KOPT-K1 (cell line): ENCODE data around the gene SOX1.

Experiments
- H3K27ac ChIP-seq: fragments of 200-600 bp; sonication (generic); 2 replicates; pipeline ENCODE4 v1.5.1; 2016; ENCODE audit warnings: antibody characterized with exemption, mild to moderate bottlenecking, low read depth, low read length; ENCODE audit not compliant: poor library complexity, severe bottlenecking
- H3K36me3 ChIP-seq: fragments of 200-600 bp; sonication (generic); 2 replicates; pipeline ENCODE4 v1.5.1; 2017; ENCODE audit warnings: antibody characterized with exemption, mild to moderate bottlenecking, low read length, moderate library complexity; ENCODE audit not compliant: insufficient read depth
- H3K9me3 ChIP-seq: fragments of 200-600 bp; sonication (generic); 2 replicates; pipeline ENCODE4 v1.5.1; 2017; ENCODE audit warnings: antibody characterized with exemption, low read length, mild to moderate bottlenecking; ENCODE audit not compliant: insufficient read depth, poor library complexity, severe bottlenecking

Gene SOX1

DNA sequence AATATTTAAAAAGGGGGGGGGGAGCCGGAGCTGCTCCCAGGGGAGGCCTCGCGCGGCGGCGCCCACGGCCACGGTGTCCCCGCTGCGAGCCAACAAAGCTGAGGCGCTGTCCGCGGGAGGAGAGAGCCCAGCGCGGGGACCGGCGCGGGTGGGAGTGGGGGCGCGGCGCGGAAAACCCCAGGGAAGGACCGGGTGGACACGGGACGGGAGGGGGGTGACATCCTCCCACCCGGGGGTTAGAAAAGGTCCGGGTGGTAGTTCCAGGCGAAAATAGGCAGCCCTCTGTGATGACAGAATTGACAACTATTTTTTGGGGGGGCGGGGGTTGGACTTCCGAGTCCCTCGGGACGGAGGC lies 11.1 kb upstream of the SOX1 start:
- Histone ChIP-seq H3K27ac (no peak overlapping the region), H3K36me3 (no peaks in the 10 kb centered on the region), H3K9me3 (peaks cover 23% of the 10 kb centered on the region)

DNA sequence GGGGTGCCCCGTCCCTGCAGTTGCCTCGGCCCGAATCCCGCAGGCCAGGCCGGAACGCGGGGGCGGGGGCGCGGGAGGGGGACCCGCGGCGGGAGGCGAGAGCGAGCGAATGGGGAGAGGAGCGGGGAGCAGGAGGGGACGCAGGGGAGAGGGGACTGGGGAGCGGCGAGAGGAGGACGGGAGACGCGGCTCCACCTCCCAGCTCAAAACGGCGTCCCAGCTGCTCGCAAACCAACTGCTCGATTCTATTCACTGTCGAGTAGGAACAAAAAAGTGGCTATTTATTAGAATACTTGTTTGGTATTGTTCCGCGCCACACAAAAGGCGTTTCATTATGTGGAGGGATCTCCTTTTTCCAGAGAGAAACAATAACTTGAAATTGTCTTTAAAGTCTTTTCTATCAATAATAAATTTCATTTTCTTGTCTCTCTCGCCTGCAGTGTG lies 10.6 kb upstream of the SOX1 start:
- peaks cover 23% of the 10 kb centered on the region for H3K9me3 ChIP-seq
- H3K27ac ChIP-seq: no peak overlapping the region

DNA sequence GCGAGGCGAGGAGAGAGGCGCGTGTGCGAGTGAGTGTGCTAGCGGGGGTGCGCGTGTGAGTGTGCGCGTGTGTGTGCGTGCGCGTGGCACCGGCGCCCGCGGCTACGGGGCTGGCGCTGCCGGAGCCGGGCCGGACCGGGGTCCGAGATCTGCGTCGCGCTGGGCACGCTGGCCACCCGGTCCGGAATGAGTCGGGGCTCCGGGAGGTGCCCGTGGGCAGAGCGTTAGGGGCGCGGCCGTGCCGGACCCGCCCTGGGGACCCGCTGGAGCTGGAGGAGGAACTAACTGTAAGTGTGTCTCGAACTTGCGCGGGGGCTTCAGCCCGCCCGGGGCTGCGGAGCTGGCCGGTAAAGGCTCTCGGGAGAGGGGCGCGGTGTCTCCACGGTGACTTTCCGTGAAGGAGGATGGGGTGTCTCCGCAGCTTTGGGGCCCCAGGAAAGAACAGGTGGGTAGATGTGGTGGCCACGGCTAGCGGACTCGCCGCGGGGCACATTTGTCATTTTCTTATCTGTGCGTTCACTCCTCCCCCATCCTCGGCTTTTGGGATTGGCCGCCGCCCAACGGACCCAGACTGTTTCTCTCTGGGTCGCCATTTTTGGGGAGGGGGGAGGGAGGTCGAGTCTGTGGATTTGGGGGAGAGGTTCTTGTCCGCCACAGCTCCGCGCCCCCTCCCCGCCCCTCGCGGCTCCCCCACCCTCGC lies 10.1 kb upstream of the SOX1 start:
- Histone ChIP-seq H3K27ac (no peak overlapping the region), H3K9me3 (peaks cover 23% of the 10 kb centered on the region), H3K36me3 (no peaks in the 10 kb centered on the region)

More for the DNA sequence above, 10.6 kb upstream of the SOX1 start:
- no peaks in the 10 kb centered on the region for H3K36me3 ChIP-seq

DNA sequence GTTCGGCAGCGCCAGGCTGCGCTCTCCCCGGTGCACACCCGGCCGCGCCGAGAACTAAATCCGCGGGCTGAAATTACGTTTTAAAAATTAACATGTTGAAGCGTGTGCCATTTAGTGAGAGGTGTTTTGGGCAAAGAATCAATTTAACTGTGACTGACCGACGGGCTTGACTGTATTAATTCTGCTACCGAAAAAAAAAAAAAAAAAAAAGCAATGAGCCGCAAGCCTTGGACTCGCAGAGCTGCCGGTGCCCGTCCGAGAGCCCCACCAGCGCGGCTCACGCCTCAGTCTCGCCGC lies 9.6 kb upstream of the SOX1 start:
- peaks cover 23% of the 10 kb centered on the region for H3K9me3 ChIP-seq
- H3K27ac ChIP-seq: no peak overlapping the region
- H3K36me3 ChIP-seq: no peaks in the 10 kb centered on the region

DNA sequence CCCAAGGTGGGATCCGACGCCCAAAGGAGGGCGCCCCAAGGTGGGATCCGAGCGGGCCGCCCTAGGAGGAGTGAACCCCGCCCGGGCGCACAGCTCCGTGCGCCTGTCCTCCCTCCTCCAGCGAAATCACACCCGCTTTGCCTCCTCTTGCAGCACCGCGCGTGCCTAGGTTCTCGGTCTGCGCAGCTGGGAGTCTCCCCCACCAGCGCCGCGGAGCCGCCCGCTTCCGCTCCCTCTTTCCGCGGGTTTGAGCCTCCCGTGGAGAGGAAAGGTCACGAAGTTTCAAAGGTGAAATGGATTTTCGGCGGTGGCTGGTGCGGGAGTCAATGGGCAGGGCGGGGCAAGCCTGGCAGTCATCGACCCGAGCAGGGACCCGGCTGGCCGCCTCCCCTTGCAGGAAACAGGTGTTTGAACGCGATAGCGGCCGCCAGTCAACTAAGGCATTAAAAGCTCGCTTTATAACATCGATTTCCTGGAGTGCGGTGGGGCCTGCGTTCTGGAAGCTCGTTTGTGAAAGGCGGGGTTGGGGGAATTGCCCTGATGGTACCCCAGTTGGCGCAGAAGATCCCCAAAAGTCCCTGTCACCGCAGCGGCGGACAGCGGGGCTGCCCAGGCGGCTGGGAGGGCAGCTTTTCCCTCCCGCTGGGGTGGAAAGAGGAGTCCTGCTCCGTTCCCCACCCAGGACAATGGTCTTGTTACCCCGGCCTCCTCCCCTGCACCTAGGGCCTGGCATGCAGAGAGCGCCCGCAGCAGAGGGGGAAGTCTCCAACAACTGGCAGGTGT lies 9.0 kb upstream of the SOX1 start:
- no peaks in the 10 kb centered on the region for H3K36me3 ChIP-seq
- peaks cover 22% of the 10 kb centered on the region for H3K9me3 ChIP-seq
- H3K27ac ChIP-seq: no peak overlapping the region

DNA sequence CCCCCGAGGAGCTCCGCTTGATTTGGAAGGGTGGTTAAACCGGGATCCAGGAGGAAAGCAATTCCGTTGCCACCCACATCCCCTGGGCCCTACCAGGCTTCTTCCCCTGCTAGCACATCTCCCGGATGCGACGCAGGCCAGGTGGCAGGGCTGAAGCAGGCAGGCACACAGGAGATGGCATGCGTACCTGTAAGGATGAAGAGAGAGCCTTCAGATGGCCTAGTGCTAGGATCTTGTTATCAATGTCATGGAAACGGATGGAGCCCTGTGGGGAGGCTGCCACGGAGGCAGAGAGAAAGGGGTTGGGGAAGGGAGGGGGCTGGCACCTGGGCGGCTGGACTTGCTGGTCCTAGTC lies 8.5 kb upstream of the SOX1 start:
- peaks cover 17% of the 10 kb centered on the region for H3K9me3 ChIP-seq
- no peak overlapping the region for H3K27ac ChIP-seq
- no peaks in the 10 kb centered on the region for H3K36me3 ChIP-seq

DNA sequence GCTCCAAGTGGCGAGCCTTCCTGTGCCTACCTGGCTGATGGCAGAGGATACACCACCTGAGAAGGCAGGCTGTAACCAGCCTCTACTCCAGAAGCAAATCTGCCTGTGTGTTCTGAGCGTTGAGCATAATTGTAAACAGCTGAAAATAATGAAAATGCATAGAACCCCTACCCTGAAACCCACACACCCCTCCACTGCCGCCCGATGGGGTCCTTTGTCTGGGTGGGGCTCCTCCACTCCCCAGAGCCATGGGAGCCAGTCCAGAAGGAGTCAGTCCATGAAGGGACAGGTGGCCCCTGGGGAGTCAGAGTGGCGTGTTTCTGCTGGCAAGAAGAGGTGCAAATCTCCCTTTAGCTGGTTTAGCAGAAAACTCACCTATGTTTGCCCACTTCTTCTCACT lies 8.0 kb upstream of the SOX1 start:
- Histone ChIP-seq H3K9me3 (peaks cover 13% of the 10 kb centered on the region), H3K27ac (no peak overlapping the region), H3K36me3 (no peaks in the 10 kb centered on the region)

DNA sequence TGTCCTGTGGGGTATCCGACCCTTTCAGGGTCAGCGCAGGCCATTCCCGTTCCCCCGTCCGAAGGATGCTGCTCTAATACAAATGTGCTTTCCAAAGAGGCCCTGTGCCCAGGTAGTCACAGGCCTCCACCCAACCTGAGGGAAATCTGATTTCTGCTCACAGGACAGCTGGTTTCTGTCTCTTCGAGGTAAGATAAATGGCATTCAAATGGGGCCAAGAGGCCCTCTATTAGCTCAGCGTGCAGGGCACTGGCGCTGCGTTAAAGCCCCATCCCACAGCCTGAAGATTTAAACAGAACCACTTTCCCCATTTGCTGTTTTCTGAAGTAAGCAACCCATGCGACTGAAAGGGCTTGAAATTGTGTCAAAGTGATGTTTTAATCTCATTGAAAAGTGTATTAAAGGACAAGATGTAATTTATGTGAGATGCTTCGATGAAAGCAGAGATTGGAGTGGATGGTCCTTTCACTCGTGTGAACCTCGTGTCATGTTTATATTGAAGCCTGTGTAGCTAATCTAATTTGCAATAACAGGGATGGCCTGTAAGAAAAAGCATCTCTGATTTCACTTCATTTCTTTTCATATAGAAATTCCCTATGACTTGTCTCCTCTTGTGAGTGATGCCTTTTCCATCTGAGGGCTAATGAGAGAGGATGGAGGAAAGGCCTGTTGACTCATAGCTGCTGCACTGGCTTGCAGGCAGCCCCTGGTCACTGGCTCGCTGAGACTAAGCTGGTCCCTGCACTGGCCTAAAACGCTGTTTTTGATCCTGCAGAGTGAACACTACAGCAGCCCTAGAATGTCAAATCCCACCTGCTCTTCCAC lies 7.3 kb upstream of the SOX1 start:
- H3K27ac ChIP-seq: no peak overlapping the region
- H3K9me3 ChIP-seq: peaks cover 13% of the 10 kb centered on the region
- no peaks in the 10 kb centered on the region for H3K36me3 ChIP-seq

DNA sequence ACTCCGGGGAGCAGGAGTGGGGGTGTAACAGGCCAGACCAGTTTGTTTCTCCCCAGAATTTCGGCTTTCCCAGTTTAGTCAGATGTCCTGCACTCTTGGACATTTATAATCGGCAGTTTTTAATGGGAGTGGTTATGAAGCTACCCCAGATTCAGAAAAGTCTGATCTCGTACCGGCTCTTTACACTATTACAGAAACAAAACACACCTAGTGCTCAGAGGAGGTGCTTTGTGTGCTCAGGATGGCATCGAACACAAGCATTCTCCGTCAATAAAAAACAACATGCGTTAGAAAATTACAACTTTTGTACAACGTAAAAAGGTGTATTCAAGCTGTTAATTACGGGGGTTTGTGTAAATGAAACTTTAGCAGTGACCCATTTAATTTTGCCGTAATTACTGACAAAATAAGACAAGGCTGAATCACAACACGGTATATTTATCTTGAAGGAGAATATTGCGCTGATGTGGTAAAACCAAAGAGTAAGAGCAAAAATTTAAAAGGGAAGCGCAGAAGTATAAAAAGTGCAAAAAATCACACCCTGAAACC lies 6.6 kb upstream of the SOX1 start:
- Histone ChIP-seq H3K36me3 (no peaks in the 10 kb centered on the region), H3K27ac (no peak overlapping the region), H3K9me3 (peaks cover 12% of the 10 kb centered on the region)

DNA sequence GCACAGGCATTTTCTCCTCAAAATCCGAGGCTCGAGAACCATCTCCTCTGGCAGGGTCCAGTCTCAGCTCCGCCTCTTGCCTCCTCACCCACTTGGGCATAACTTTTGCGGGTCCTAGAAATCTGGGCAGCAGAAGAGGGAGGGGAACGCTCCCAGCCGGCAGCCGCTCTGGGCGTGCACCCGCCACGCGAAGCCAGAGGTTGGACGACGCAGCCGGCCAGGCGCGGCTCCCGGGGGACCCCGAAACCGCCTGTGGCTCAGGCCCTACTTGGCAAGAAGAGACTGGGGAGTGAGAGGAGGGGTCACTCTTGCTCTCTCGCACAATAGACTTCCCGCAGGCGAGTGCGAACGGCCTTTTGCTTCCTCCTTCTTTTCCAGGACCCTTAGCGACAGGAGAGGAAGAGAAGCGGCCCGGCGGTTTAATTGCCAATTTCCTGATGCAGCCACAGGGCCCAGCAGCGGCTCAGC lies 6.0 kb upstream of the SOX1 start:
- Histone ChIP-seq H3K36me3 (no peaks in the 10 kb centered on the region), H3K9me3 (peaks cover 7% of the 10 kb centered on the region), H3K27ac (no peak overlapping the region)

DNA sequence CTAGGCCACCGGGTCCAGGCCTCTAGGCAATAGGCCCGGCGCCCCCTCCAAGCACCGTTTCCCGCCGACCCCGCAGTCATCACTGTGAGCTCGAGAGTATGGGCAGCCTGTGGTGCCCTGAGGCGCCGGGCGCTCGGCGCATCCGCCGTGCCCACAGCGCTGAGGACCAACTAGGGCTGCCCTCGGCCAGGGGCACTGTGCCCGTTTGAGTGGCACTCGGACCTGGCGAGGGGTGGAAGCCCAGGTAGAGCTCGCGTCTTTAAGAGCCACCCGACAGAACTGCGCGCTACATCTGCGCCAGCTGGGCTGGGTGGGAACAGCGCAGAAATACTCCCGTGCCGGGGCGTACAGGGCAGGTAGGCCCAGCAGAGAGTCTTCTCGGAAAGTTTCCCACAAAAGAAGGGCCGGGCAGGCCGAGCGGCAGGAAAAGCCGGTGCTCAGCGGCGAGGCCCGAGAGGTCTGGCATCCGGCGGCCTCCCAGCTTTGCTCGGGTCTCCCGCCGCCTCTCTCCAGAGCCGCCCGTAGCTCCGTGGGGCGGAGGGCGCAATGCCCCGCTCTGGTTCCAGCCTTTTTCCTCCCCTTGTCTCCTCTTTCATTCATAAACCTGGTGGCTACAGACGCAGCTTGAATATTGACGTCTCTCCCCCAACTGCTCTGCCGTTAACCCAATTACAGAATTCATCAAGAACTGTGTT lies 5.4 kb upstream of the SOX1 start:
- Histone ChIP-seq H3K36me3 (no peaks in the 10 kb centered on the region), H3K27ac (no peak overlapping the region), H3K9me3 (peaks cover under 1% of the 10 kb centered on the region)

DNA sequence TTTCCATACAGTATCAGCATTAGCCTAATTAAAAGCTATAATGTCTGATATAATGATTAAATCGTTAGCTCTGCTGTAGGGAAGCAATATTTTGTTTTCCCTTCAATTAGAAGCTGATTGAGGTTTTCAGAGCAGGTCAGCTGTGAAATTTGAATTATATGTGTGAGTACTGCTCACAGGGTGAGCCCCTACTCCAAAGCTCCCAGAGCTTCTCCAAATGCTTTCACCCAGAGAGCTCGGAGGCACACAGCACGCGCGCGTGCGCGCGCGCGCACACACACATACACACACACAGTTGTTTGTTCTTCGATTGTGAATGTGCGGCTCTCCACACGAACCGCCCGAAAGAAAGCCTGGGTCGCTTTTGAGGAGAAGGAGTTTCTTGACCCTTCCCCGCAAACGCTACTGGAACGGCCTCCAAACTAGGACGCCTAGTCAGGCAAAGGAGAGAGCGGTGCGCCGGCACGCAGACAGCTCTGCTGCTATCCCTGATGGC lies 4.8 kb upstream of the SOX1 start:
- Histone ChIP-seq H3K27ac (no peak overlapping the region), H3K9me3 (no peaks in the 10 kb centered on the region), H3K36me3 (no peaks in the 10 kb centered on the region)

DNA sequence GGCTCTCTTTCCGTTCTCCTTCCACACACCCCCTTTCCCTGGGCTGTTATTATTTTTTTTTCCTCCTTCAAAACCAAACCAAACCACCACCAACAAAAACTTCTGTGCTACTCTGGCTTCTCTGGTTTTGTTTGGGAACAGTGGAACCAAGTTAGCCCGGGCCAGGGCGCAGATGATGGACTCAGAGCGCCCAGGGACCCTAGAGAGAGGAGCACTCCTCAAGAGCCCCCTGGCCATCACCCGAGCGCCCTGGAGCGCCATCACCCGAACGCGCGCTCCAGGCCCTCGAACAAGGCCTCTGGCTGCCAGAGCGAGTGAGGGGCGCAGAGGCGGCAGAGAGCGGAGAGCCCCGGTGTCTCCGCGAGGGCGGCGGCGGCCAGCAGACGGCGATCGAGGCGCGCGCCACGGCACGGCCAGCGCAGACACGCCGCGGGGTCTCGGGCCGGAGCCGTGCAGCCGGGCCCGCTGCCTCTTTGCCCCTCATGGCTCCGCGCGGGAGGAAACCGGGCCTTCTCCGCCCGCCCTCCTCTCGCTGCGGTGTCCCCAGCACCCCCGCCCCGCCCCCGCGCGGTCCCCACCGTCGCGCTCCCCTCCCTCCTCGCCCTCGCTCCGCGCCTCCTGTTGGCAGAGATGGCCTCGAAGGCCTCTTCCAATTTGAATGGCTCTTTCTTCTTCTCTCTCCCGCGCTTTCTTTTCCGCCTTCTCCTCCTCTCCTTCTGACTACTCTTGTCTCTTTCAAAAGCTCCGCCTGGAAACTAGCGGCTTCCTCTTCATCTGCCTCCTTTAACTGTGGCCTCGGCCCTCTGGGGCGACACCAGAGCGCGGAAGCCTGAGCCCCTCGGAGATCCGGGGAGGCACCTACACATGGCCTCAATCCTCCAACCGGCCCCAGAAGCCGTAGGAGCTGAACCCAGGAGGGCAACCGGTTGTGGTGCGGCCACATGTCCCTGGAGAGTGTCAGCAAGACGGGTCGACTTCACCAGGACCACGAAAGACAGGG lies 4.1 kb upstream of the SOX1 start:
- H3K9me3 ChIP-seq: no peaks in the 10 kb centered on the region
- no peaks in the 10 kb centered on the region for H3K36me3 ChIP-seq
- no peak overlapping the region for H3K27ac ChIP-seq

DNA sequence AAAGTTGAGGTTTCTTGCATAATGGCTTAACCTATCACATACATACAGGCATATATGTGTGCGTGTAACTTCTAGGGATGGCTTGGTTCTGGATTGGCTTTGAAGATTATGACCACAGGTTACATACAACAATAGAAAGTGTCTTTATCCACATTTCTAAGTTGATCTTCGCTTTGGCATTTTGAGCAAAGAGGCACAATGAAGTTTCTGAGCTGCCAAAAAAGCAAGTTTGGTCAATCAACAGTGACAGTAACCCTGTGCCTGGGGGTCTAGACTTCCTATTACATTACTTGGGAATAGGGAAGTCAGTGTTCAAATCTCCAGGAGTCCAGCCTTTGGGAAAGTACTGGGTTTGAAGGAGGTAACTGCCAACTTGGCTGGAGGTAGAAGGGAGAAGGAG lies 3.1 kb upstream of the SOX1 start:
- Histone ChIP-seq H3K36me3 (no peaks in the 10 kb centered on the region), H3K27ac (no peak overlapping the region), H3K9me3 (no peaks in the 10 kb centered on the region)
